SKM-1 treated with dmso at 0.1 percent for 144 hours (cell line): ENCODE results near the gene SLC12A4.

Experiments
- DNase-seq: peaks from one replicate; lab custom pipeline; 2025; ENCODE audit not compliant: unreplicated experiment; lab: John Stamatoyannopoulos, UW

Gene SLC12A4

DNA sequence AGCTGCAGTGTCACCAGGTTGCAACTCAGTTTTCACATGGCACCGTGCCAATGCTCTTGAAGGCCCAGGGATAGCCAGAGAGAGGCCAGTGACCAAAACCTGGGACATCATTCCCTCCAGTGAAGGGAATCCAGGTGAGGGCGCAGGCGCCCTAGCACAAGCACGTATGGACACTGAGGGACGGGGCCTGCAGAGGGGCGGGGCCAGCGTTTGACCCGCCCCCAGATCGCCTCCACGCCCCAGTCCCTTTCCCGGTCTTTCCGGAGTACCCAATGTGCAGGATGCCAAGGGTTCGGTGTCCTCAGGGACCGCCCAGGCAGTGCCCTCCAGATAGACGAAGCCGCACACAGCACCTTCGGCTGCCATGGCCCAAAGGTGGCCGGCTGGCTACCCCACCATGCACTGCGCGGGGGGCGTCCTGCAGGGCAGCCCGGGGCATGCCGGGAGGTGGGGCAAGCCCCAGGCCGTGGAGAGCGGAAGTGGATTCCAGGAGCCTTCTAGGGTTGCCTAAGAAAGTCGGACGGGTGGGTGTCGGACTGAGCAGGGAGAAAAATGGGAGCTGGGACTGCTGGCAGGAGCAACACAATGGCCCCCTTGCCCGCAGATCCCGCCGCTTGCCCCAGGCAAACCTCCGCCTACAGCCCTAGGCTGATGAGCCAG is 4.6 kb downstream of the SLC12A4 start:
- DNase-seq = no peak

- no peak for DNase-seq
Measured at GRCh38 chr16:67963292-67963661, 5.2 kb downstream of the SLC12A4 start.

- DNase-seq = no peak
Measured at GRCh38 chr16:67962135-67962534, 6.3 kb downstream of the SLC12A4 start.

GRCh38 chr16:67961551-67961957 is 6.9 kb downstream of the SLC12A4 start:
- DNase-seq = no peak

GRCh38 chr16:67959536-67960329 is 8.7 kb downstream of the SLC12A4 start:
- DNase-seq = no peak

- no peak for DNase-seq
Measured at GRCh38 chr16:67957622-67958021, 10.8 kb downstream of the SLC12A4 start.

DNA sequence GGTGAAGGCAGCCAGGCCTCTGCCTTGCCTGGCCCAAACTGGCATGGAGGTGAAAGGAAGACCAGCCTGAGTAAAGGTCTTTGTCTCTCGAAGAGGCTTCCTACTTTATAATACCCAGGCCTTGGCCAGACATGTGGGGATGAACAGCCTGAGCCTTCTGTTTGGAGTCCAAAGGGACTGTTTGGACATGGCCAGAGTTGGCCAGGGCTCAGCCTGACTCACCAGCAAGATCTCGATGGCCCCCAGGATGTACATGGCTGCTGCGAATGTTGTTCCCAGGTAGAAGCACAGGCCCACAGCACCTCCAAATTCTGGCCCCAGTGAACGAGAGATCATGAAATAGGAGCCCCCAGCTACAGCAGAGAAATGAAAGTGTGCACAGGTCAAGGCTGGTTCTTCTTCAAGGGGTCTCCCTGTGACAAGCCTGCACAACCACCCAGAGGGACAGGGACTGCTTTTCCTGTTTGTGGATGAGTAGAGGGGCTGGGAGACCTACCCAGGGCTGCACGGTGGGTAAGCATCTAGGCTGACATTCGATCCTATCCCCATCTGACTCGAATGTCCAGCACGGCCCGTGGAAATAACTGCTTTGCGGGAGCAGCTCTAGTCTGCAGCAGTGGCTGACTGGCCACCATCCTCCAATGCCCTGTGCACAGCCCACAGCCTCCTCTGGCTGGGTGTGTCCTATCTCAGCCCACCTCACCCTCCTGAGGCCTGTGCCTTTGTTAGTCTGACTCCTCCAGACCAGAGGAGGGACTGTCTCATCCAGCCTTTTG is 13.8 kb downstream of the SLC12A4 start:
- no peak for DNase-seq

GRCh38 chr16:67953641-67954375 is 14.6 kb downstream of the SLC12A4 start:
- DNase-seq = no peak

DNA sequence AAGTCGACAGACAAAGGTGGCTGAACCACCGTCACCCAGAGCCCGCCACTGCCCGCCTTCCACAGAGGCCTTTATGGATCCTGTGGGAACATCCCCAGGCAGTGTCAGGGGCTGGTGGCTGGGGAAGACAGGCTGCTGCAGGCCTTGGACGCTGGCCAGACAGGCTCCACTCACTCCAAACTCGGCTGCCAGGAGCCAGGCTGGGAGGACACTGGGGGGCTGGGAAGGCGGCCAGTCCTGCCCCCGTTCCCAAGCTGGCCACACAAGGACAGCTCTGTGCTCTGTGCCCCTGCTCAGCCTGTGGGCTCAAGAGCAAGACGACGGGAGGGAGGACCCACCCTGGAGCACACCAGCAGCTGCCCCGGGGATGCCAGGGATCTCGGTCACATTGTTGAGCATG is 17.0 kb downstream of the SLC12A4 start:
- DNase-seq = no peak

DNA sequence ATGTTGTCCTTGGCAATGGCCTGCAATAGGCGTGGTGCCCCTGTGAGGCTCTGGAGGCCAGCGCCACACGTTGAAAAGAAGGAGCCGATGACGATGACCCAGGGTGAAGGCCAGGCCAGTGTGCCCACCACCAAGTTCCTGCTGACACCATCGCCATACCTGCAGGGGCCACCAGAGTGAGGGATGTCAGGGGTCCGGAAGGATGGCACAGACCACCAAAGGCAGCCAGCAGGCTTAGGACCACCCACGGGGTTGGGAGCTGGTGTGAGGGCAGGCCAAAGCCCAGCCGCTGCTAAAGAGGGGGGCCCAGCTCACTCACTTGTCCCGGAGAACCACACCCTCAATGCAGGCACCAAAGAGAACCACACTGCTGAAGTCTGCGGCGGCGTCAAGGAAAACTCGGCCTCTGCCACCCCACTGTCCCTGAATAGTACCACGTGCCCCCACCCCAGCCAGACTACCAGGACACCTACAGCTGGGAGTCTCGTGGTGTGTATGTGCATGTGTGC is 18.0 kb downstream of the SLC12A4 start:
- DNase-seq = no peak

DNA sequence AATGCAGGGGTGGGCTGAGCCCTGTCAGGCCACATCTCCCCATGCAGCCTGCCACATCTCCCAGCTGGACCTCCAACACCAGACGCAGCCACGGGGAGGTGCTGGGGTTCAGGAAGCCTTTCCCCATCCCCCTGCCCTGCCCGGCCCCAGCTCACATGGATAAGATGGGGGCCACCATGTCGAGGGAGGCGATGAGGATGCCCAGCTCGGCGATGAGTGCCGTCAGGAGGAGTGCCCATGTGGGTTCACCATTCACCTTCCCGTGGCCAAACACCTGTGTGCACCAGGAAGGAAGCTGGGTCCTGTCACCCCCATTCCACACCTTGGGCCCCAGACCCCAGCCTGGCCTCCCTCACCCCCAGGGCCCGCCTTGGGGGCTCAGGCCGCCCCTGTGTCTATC is 18.8 kb downstream of the SLC12A4 start:
- no peak for DNase-seq

GRCh38 chr16:67948015-67948414 is 20.4 kb downstream of the SLC12A4 start:
- DNase-seq = no peak

- no peak for DNase-seq
Measured at GRCh38 chr16:67946966-67947558, 21.4 kb downstream of the SLC12A4 start.

- no peak for DNase-seq
Measured at GRCh38 chr16:67946128-67946569, 22.3 kb downstream of the SLC12A4 start.

DNA sequence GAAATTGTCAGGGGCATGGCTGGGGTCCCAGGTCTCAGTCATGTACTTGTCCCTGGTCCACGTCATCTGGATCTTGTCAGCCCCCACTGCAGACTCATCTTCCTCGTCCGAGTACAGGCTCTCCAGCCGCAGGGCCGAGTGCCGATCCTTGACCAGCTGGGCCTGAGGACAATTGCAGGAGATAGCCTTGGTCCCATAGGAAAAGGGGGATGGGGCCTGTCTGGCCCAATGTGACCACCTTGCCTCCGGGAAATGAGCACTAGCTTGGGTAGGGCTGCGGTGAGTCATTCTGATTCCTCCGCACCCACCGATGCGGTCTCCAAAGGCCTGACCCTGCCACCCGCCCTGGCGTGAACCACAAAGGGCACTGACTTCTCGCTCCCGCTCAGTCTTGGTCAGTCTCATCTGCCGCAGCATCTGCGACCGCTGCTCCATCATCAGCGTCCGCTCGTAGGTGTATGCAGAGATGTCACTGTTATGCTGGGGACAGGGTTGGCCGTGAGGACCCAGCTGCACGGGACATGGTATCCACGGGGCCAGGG is 23.0 kb downstream of the SLC12A4 start:
- DNase-seq = no peak

DNA sequence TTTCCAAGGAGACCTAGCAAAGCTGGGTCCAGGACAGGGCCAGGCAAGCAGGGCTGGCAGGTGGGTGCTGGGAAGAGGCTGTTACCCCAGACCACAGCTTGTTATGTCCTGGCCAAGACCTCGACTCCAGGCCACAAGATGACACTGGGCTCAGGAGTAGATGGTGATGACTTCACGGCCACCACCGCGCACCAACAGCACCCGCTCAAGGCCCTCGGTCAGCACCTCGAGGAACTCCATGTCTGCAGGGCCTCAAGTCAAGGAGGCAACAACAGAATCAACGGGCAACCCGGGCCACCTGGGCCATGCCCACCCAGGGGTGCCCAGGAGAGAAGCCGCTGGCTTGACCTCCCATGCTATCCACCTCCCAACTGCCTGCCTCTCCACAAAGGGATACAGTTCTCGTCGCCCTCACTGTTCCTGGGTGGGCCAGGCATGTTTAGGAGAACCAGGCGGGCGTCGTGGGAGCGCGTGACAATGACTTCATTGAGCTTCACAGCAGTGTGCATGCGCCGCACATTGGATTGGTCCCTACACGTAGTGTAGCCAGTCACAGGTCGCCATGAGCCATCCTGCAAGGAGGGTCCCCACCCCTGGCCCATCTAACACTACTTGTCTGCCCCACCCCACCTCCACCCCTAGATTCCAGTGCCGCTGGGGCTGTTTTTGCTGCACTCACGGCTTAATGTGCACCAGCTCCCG is 23.6 kb downstream of the SLC12A4 start:
- DNase-seq = no peak

DNA sequence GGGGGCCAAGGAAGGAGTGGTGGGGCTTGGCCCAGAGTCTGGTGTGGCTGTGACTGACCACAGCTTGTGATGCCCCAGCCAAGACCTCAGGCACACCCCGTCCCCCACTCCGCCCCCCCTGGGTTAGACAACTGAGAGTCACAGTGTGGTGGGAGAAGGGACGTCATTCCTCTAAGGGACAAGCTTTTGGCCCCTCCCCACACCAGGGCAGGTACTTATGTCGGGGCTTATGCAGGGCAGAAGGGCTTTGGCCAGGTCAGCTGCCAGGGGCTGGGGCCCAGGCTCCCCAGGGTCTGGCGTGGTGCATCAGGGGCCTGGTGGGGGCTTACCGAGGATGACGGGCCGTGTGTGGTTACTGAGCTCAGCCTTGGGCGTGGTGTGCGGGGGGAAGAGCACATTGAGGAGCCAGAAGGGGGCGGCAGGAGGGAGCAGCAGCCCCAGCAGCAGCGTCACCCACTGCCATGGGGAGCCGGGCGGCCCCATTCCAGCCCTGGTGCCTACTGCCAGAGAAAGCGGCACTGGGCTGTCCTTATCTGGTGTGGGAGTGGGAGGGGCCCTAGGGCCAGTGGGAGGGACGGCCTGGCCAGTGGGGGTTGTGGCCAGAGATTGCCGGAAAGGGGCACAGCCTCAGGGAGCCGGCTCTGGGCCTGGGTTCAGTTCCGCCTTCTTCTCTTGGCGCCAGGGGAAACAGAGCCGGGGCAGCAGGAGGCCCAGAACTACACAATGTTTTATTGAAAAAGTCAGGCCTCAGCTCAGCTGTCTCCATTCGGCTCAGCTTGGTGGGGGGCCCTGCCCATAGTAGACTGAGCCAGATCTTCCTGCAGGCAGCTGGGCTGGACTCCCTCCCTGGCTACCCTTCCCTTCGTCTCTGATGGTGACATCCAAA is 24.6 kb downstream of the SLC12A4 start, which contains the start of gene LCAT:
Gene LCAT, minus strand, starts transcription at position 502 of the 886 bp plus-strand sequence. Its CDS starts 19 bp downstream, at position 483.
- DNase-seq = no peak

- DNase-seq = no peak
Measured at GRCh38 chr16:67943256-67943618, 25.2 kb downstream of the SLC12A4 start.
